Cortex of kidney (tissue), 1 donor: ENCODE results near the gene FCN1.
"Not testable (repeated sequence)": the region's sequence is repeated elsewhere in the genome, so short reads cannot be mapped to it uniquely, and the experiment has no call there.

Experiments used
- DNase-seq: peaks from one replicate; lab custom pipeline; 2025; lab: John Stamatoyannopoulos, UW

Gene FCN1

GRCh38 chr9:134871697-134872340 is 45.9 kb downstream of the FCN1 start:
- no peak for DNase-seq

DNA sequence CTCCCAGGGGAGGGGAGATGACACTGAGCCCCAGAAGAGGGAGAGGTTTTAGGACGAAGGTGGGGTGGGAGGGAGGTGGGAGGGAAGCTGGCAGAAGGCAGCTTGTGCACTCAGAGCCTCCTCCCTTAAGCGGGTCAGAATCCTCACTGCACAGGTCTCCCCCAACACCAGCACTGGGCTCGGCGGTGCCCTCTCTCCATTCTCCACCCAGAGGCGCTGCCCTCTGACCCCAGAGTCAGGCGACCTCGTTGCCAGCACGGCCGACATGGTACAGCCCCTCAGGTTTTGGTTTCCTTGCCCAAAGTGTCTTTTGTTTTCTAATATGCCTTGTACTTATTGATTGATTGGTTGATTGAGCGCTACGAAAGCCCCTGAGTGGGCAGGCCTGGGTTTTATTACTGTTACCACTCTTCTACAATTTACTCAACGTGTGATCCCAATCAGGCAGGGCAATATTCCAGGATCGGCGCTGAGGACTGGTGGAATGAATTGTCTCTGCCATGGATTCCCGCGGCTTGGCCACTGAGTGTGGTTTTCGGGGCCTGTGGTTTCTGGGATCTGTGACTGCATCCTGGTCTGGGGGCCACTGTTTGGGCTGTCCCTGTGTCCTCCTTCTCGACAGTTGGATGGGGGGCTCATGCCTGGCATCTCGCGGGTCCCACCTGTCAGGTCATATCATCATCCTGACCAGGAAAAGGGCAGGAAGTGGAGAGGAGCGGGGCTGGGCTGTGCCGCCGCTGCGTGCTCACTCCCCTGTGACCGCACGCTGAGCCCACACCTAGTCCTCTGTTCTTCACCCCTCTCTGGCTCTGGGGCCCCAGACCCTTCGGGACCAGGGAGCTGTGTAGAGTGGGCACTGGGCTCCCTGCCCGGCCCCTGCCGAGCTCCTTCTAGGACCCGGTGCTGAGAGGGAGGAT is 46.7 kb downstream of the FCN1 start:
- DNase-seq: no peak

GRCh38 chr9:134870301-134870694 is 47.4 kb downstream of the FCN1 start:
- no peak for DNase-seq

DNA sequence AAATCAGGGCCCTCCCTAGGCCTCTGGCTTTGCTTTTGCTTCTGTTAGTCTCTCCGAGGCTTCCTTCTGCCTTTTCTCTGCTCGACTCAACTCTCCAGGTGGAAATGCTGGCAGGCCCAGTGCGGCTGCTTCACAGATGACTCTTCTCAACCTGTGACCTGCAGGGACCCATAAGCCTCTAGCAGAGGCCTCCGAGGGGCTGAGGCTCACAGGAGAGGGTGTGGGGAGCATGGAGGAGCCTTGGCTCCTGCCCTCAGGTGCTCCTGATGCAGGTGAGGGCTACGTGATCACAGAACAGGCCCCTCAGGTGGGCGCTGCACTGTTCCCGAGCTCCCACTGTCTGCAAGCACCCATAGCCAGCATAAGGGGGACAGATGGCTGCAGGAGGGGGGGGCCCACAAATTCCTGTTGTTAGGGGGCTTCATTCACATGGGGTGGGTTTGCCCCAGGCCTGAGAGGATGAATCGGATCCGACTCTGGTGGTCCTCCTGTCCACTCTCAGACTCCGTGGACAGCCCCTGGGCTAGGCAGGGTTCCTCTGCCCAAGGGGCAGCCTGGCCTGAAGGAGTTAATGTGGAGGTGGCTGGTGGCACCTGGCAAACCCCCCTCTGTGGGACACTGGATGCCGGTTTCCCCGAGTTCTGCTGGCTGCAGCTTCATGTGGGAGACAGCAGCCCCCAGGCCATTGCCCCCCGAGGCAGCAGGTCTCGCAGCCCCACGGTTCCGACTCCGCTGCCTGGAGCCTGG is 48.0 kb downstream of the FCN1 start:
- DNase-seq: no peak

- no peak for DNase-seq
These were observed 48.8 kb downstream of the FCN1 start for GRCh38 chr9:134868751-134869553.

GRCh38 chr9:134867917-134868750 is 49.6 kb downstream of the FCN1 start:
- no peak for DNase-seq

DNA sequence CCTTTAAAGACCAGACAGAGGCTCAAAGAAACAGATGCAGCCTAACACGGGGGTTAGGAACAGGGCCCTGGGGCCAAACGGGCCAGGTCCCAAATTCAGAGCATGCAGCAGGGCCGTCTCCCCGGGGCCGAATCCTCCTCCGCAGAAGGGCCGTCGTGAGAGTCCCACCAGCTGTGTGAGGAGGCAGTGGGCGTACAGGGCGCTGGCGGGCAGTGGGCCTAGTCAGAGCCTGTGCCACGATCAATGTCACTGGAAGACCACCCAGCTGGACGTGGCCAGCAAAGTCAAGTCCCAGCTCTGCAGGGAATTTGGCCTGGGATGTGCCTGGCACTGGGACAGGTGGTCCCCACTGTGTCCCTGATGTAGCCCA is 52.9 kb downstream of the FCN1 start:
- no peak for DNase-seq

DNA sequence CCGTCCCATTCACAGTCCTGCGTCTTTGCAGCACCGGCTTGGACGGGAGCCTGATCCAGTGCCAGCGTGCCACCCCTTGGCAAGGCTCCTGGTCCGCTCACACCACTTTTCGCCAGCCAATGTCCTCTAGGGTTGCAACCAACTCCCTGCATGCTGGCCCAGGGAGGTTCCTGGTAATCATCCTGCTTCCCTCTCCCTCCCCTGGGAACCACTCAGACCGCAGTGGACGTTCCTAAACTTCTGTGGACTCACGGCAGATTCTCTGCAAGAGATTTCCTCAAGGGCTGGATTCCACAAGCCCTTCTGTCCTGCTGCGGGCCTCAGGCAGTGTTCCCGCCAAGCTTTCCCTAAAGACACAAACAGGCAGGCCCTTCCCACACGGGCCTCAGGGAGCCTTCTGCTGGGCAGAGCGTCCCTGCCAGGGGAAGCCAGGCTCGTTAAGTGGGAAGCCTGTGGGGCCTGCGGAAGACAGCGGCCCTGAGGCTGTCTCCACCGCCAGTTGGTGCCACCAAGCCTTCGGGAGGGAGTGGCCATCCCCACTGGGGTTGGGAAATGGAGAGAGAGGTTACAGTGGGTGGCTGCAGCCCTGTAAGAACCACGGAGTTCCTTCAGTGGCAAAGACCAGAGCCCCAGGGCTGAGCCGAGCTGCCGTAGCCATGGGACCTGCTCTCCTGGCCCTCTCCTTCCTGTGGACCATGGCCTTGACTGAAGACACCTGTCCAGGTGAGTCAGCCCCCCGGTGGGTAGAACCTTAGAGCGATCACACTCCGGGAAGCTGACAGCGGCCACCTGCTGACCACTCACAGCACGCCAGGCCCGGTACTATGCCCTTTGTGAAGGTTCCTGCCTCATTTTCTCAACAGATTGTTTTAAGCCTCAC is 53.5 kb downstream of the FCN1 start:
- DNase-seq: no peak

DNA sequence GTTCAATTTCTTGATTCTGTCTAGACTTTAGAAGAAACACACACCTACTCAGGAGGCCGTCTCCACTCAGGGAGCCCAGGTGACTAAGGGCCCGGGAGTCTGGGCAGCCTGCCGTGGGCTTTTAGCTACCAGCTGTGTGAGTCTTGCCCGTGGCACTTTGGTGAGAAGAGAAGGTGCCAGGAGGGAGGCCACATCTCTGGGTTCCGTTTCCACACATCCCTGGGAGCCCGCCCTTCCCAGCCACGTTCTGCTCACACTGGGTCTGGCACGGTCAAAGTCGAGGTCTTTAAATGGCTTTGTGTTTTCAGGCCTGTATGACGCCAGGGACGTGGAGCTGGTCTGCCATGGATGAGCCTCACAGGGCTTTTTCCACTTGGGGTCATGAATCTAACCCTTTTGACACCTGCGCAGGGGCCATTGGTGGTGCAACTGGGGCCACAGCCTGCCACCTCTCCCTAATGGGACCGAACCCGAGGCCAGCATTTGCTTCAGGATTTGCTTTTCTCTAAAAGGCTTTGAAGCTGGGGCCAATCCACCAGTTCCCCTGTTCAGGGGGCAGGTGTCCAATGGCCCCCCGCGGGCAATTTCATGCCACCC is 54.3 kb downstream of the FCN1 start:
- DNase-seq: no peak

DNA sequence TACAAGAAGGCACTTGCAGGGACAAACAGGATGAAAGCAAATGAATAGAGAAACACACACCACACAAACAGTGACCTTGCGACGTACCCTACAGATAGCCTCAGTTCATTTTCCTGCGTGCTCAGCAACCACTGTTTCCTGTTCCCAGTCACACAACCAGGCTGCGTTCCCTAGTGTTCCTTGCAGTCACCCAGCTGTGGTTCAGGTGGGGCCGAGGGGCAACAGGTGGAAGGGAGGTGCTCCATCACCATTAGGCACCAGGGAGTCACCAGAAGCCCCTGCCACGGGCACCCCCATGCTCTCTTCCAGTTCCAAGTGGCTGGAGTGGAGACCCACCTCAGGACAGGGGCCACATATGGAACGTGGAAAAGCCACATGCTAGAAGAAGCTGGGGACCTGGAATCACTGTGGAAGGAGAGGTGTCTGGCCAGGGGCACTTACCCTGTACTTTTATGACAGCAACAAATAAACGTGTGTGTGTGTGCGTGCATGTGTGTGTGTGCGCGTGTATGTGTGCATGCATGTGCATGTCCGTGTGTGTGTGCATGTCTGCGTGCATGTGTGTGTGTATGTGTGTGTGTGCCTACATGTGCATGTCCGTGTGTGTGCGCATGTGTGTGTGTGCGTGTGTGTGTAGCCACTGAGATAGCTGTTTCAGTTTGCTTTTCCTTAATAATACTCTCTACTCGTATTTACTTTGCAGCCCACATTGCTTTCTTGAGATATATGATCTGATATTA is 55.9 kb downstream of the FCN1 start:
- DNase-seq: no peak

GRCh38 chr9:134860510-134860909 is 57.2 kb downstream of the FCN1 start:
- DNase-seq: no peak

GRCh38 chr9:134858051-134858841 is 59.5 kb downstream of the FCN1 start:
- DNase-seq: no peak

DNA sequence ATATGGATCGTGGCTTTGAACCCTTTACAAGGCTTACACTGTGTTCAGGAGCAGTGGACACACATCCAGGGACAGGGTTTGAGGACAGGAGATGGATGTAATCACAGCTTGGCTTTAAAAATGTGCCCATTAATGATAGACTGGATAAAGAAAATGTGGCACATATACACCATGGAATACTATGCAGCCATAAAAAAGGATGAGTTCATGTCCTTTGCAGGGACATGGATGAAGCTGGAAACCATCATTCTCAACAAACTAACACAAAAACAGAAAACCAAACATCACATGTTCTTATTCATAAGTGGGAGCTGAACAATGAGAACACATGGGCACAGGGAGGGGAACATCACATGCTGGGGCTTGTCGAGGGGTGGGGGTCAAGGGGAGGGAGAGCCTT is 60.3 kb downstream of the FCN1 start:
- DNase-seq: not testable (repeated sequence)

- no peak for DNase-seq
These were observed 61.8 kb downstream of the FCN1 start for GRCh38 chr9:134855900-134856377.
